Activated T-helper 17 cell treated with anti-CD3 and anti-CD28 coated beads, Interleukin-2, amount 50 U/mL, for 72 hours (primary cell): ENCODE measurements around the gene SETDB2. TPM values are rescaled to one million over a fixed set of nuclear protein-coding genes. Genes with fewer than 3 reads are reported as not detected.

Experiments used
- ATAC-seq: fragments of 150-1000 bp; cut with Tn5 transposase; replicated peaks from 2 replicates; pipeline ENCODE4 v1.10.0; 2021; ENCODE audit warnings: mild to moderate bottlenecking, moderate library complexity
- H3K27ac Mint-ChIP-seq: one replicate; pipeline ENCODE4 v1.8.0; 2022; ENCODE audit warnings: mixed read lengths
- H3K27me3 Mint-ChIP-seq: one replicate; pipeline ENCODE4 v1.8.0; 2022; ENCODE audit warnings: mixed read lengths
- H3K36me3 Mint-ChIP-seq: one replicate; pipeline ENCODE4 v1.8.0; 2022; ENCODE audit warnings: low read depth, mild to moderate bottlenecking, mixed read lengths
- H3K4me1 Mint-ChIP-seq: one replicate; pipeline ENCODE4 v1.8.0; 2022; ENCODE audit warnings: mixed read lengths
- H3K4me3 Mint-ChIP-seq: one replicate; pipeline ENCODE4 v1.8.0; 2022; ENCODE audit warnings: mild to moderate bottlenecking, mixed read lengths
- H3K9me3 Mint-ChIP-seq: one replicate; pipeline ENCODE4 v1.8.0; 2022; ENCODE audit warnings: mixed read lengths
- total RNA-seq, 2 donors: library from RNA; stranded (reverse); gene quantifications; one replicate each; pipeline ENCODE4 v1.2.3, GENCODE V29; 2022

Gene SETDB2
- total RNA-seq, 2 donors from 2014 or later = 14.1 to 16.3 TPM

DNA sequence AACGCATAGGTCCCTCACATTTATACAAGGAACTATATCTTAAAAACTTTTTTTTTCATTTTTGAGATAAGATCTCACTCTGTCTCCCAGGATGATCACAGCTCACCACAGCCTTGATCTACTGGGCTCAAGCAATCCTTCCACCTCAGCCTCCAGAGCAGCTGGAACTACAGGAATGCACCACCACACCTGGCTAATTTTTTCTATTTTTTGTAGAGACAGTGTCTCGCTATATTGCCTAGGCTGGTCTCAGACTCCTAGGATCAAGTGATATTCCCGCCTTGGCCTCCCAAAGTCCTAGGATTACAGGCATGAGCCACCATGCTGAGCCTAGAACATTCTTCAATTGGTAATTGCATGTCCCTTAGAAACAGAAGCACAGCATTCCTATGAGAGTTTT is 99.6 kb downstream of the SETDB2 start:
- ATAC-seq = no peak
- H3K9me3 Mint-ChIP-seq = no peaks in the 10 kb centered on the region
- peaks cover 86% of the 10 kb centered on the region for H3K36me3 Mint-ChIP-seq
- H3K27me3 Mint-ChIP-seq = no peaks in the 10 kb centered on the region
- peaks cover 14% of the 10 kb centered on the region for H3K4me1 Mint-ChIP-seq
- H3K4me3 Mint-ChIP-seq = no peak overlapping the region
- H3K27ac Mint-ChIP-seq = no peak overlapping the region

Other genes with a start within 250 kb of the SETDB2 start
- gene MLNR, start 223.9 kb upstream of the SETDB2 start, total RNA-seq = not detected
- 10 to 100 TPM in 1 of 2 donors, 1 to 10 TPM in 1; 7.5 to 10.2 TPM for gene CDADC1, start 196.3 kb upstream of the SETDB2 start, total RNA-seq
- 10 to 100 TPM in 1 of 2 donors, 1 to 10 TPM in 1; 5.1 to 13.8 TPM for gene CAB39L, start 210 bp upstream of the SETDB2 start, total RNA-seq
- 10 to 100 TPM; 64.5 to 94.8 TPM for gene PHF11, start 51.7 kb downstream of the SETDB2 start, total RNA-seq
- 10 to 100 TPM; 16.0 to 16.6 TPM for gene RCBTB1, start 141.3 kb downstream of the SETDB2 start, total RNA-seq
- gene ARL11, start 184.2 kb downstream of the SETDB2 start, total RNA-seq = 1 to 10 TPM in 1 of 2 donors, under 1 TPM in 1; 0.89 to 1.0 TPM
- 10 to 100 TPM; 24.0 to 53.5 TPM for gene EBPL, start 247.2 kb downstream of the SETDB2 start, total RNA-seq